ENCODE results near the gene LCE1E. TPM values are rescaled to one million over a fixed set of nuclear protein-coding genes. Genes with fewer than 3 reads are reported as not detected.

LCE1E gene
- total RNA-seq, 2 donors from 2014 or later = not detected

GRCh38 chr1:152768847-152769533 lies 17.1 kb upstream of the LCE1E start:
- no peaks in the 10 kb centered on the region for H3K9me3 Mint-ChIP-seq
- H3K27ac Mint-ChIP-seq = no peak overlapping the region
- H3K36me3 Mint-ChIP-seq = no peaks in the 10 kb centered on the region
- DNase-seq (ENCODE audit: low spot score in 2 of 2) (no peak), ATAC-seq (no peak)

- H3K36me3 Mint-ChIP-seq = peaks cover 0 to 4% of the 10 kb centered on the region in 2 donors
- no peaks in the 10 kb centered on the region for H3K9me3 Mint-ChIP-seq
- no peak overlapping the region for H3K27ac Mint-ChIP-seq
Observed at GRCh38 chr1:152770411-152770810, 15.6 kb upstream of the LCE1E start.

DNA sequence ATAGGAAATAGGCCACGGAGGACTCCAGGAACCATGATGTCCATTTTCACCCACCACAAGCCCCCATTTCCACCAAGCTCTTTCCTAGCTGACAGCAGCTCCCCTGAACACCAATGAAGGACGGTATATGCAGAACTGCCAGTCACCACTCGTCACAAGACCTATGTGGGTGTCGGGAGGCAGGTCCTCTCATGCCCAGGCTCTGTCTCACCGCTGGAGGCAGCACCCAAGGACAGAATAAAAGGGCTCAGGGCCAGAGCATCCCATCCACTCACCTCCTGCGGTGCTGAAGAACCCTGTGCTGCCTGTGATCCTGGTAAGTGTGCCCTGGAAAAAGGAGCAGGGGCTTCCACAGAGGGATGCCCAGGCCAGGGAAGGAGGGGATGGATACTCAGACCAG lies 11.2 kb upstream of the LCE1E start, which contains the start of gene LCE1F:
Gene LCE1F (plus strand): TSS at position 266 of the 400 bp plus-strand sequence. CDS start 1,232 bp downstream, outside the sequence.
- no peaks in the 10 kb centered on the region for H3K9me3 Mint-ChIP-seq
- ATAC-seq (no peak), DNase-seq (ENCODE audit: low spot score in 2 of 2) (no peak)
- H3K36me3 Mint-ChIP-seq = peaks cover 0 to 4% of the 10 kb centered on the region in 2 donors
- peak within 1 kb of the TSS in 1 of 2 donors; percentile 77 for H3K27ac Mint-ChIP-seq

More at GRCh38 chr1:152770411-152770810, 15.6 kb upstream of the LCE1E start:
- DNase-seq (ENCODE audit: low spot score in 2 of 2) (no peak), ATAC-seq (no peak)

- no peak overlapping the region for H3K27ac Mint-ChIP-seq
- peaks cover 0 to 4% of the 10 kb centered on the region in 2 donors for H3K36me3 Mint-ChIP-seq
- no peak for ATAC-seq
- DNase-seq (ENCODE audit: low spot score in 2 of 2) = no peak
- no peaks in the 10 kb centered on the region for H3K9me3 Mint-ChIP-seq
Observed at GRCh38 chr1:152776361-152776760, 9.7 kb upstream of the LCE1E start.

DNA sequence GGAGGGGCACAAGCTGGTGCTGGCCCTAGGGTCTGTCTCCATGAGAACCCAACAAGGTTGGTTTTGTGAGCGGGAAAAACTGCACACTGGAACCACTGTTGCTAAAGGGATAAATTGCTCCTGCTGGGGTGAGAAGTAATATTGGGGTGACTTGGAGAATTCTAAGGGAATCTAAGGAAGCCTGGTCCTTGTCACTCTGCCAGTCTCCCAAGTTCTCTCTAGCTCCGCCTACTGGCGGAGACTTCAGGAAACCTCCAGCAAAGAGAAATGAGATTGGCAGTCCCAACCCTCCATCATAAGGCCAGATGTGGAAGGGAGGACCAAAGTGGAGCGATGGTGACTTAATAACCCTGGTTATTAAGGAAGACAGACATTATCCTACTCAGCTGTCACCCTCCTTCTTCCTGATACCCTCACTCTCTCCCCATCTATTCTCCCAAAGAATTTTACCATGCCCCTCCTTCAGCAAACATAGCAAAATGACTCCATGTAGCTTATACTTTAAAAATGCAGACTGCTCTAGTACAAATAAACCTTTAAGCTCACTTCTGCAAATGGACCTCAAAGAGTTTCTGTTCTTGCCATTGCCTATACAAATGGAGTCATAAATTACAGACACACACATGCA lies 8.4 kb upstream of the LCE1E start:
- Mint-ChIP-seq H3K36me3 (peaks cover 0 to 4% of the 10 kb centered on the region in 2 donors), H3K27ac (no peak overlapping the region), H3K9me3 (no peaks in the 10 kb centered on the region)
- DNase-seq (ENCODE audit: low spot score in 2 of 2) (no peak), ATAC-seq (no peak)

DNA sequence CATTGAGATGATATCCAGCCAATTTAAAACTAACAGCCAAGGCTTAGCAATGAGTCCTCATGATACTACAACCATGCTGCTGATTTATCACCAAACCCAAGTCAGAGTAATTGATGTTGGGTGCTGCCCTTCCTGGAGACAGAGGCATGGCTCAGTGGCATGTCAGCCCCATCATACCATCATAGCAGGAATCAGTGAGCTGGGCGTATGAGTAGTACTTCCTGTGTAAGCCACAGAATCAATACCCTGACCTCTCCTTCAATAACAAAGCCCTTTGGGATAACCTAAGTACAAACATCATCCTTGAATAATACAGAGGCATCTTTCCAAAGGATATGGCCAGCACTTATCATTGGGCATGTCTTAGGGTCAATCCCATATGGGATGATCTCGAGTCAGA lies 3.0 kb upstream of the LCE1E start:
- DNase-seq (ENCODE audit: low spot score in 2 of 2) = no peak
- H3K9me3 Mint-ChIP-seq = no peaks in the 10 kb centered on the region
- H3K27ac Mint-ChIP-seq = no peak overlapping the region
- no peaks in the 10 kb centered on the region for H3K36me3 Mint-ChIP-seq
- no peak for ATAC-seq

GRCh38 chr1:152795686-152796085 lies 9.6 kb downstream of the LCE1E start:
- Mint-ChIP-seq H3K27ac (no peak overlapping the region), H3K36me3 (no peaks in the 10 kb centered on the region), H3K9me3 (no peaks in the 10 kb centered on the region)
- DNase-seq (ENCODE audit: low spot score in 2 of 2) (no peak), ATAC-seq (no peak)

GRCh38 chr1:152796421-152796820 lies 10.4 kb downstream of the LCE1E start, which contains the start of gene LCE1D:
Gene LCE1D, plus strand, starts transcription at chr1:152796721. Its CDS starts 1,074 bp downstream, at chr1:152797795.
- no peaks in the 10 kb centered on the region for H3K9me3 Mint-ChIP-seq

GRCh38 chr1:152801333-152801732 lies 15.3 kb downstream of the LCE1E start:
- no peaks in the 10 kb centered on the region for H3K9me3 Mint-ChIP-seq
- ATAC-seq (no peak), DNase-seq (ENCODE audit: low spot score in 2 of 2) (no peak)
- no peak overlapping the region for H3K27ac Mint-ChIP-seq
- no peaks in the 10 kb centered on the region for H3K36me3 Mint-ChIP-seq

More at GRCh38 chr1:152796421-152796820, 10.4 kb downstream of the LCE1E start, which contains the start of gene LCE1D:
- ATAC-seq (no peak), DNase-seq (ENCODE audit: low spot score in 2 of 2) (no peak)
- Mint-ChIP-seq H3K27ac (no peak within 1 kb of the TSS), H3K36me3 (no peaks in the 10 kb centered on the region)

DNA sequence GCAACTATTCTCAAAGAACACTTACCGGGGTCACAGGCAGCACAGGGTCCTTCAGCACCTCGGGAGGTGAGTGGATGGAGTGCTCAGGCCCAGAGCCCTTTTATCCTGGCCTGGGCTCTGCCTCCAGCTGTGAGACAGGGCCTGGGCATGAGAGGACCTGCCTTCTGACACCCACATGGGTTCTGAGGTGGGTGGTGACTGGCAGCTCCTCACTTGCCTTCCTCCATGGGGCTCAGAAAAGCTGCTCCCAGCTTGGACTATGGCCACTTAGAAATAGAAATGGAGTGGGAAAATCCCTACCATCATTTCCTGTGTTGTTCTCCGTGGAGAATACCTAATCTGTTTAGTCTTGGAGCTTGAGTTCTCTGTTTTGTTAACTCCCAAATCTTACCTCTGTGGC lies 20.5 kb downstream of the LCE1E start, which contains the start of gene LCE1C:
Gene LCE1C (minus strand): TSS at position 76 of the 400 bp plus-strand sequence. CDS start 1,173 bp downstream, outside the sequence.
- Mint-ChIP-seq H3K9me3 (no peaks in the 10 kb centered on the region), H3K27ac (no peak within 1 kb of the TSS), H3K36me3 (no peaks in the 10 kb centered on the region)
- ATAC-seq (no peak), DNase-seq (ENCODE audit: low spot score in 2 of 2) (no peak)

DNA sequence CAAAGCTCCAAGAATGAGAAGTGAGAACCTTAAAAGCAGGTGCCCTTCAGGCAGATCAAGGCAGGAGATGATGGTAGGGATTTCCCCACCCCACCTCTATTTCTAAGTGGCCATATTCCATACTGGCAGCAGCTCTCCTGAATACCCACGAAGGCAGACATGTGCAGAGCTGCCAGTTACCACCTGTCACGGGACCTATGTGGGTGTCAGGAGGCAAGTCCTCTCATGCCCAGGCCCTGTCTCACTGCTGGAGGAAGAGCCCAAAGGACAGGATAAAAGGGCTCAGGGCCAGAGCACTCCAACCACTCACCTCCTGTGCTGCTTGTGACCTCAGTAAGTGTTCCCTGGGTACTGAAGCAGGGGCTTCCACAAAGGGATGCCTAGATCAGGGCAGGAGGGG lies 25.0 kb downstream of the LCE1E start:
- Mint-ChIP-seq H3K36me3 (no peaks in the 10 kb centered on the region), H3K9me3 (no peaks in the 10 kb centered on the region), H3K27ac (no peak overlapping the region)
- ATAC-seq = no peak
- DNase-seq (ENCODE audit: low spot score in 2 of 2) = no peak

DNA sequence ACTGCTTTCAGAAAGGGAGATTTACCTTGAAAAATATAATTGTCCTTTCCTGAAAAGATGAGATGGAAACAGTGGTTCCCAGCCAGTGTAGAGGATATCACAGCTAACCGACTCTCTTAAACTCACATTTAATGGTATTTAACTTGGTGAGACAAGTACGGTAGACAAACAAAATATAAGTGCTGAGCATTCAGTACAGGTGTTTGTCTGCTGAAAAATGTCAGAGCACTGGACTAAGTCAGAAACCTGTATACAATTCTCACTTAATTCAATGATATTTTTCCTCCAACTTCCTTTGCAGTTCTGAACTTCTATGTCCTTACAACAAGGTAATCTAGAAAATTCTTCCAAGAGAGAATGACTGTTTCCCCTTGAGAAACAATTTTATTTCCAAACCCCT lies 25.6 kb downstream of the LCE1E start, which contains the start of gene LCE1B:
Gene LCE1B (plus strand): TSS at position 301 of the 400 bp plus-strand sequence. CDS start 476 bp downstream, outside the sequence.
- H3K9me3 Mint-ChIP-seq = no peaks in the 10 kb centered on the region
- no peak for ATAC-seq

DNA sequence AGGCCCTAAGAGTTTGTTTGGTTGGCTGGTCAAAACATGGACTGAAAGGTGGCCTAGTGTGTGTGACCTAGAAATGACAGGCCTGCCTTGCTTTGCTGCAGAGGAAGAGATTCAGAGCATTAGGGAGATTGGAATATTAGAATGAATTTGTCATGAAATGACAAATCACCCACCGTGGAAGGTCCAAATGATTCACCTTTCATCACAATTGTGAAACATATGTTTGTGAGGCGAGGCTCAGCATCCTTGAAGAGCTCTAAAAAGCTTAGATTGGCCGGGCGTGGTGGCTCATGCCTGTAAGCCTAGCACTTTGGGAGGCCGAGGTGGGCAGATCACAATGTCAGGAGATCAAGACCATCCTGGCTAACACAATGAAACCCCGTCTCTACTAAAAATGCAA lies 31.3 kb downstream of the LCE1E start:
- no peak for DNase-seq (ENCODE audit: low spot score in 2 of 2)
- no peaks in the 10 kb centered on the region for H3K36me3 Mint-ChIP-seq
- H3K27ac Mint-ChIP-seq = no peak overlapping the region
- ATAC-seq = no peak
- H3K9me3 Mint-ChIP-seq = no peaks in the 10 kb centered on the region

More for the DNA sequence above, 25.6 kb downstream of the LCE1E start, which contains the start of gene LCE1B:
- H3K27ac Mint-ChIP-seq = peak within 1 kb of the TSS in 1 of 2 donors; percentile 11
- no peak for DNase-seq (ENCODE audit: low spot score in 2 of 2)
- no peaks in the 10 kb centered on the region for H3K36me3 Mint-ChIP-seq

- no peaks in the 10 kb centered on the region for H3K36me3 Mint-ChIP-seq
- H3K9me3 Mint-ChIP-seq = no peaks in the 10 kb centered on the region
- H3K27ac Mint-ChIP-seq = no peak overlapping the region
- ATAC-seq = no peak
- no peak for DNase-seq (ENCODE audit: low spot score in 2 of 2)
Observed at GRCh38 chr1:152823294-152823693, 37.2 kb downstream of the LCE1E start.

- ATAC-seq (no peak), DNase-seq (ENCODE audit: low spot score in 2 of 2) (no peak)
- no peaks in the 10 kb centered on the region for H3K9me3 Mint-ChIP-seq
- H3K27ac Mint-ChIP-seq = no peak overlapping the region
- no peaks in the 10 kb centered on the region for H3K36me3 Mint-ChIP-seq
Observed at GRCh38 chr1:152824964-152825363, 38.9 kb downstream of the LCE1E start.

DNA sequence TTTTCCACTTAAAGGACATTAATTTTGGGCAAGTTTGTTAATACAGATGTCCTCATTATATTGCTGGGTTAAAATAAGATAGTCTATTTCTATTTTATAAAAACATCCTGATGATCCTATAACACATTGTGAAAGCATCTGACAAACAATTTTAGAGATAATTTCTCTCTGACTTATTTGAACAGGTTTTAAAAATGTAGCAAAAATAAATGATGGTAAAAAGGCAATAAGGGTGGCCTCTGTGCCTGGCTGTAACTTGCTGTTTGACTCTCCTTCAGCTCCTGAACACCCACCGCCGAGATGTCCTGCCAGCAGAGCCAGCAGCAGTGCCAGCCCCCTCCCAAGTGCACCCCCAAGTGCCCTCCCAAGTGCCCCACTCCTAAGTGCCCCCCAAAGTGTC lies 41.1 kb downstream of the LCE1E start, which contains the start of gene LCE1A:
Gene LCE1A (plus strand): TSS at position 301 of the 400 bp plus-strand sequence. CDS start 0 bp downstream, at position 301.
- no peak within 1 kb of the TSS for H3K27ac Mint-ChIP-seq
- no peaks in the 10 kb centered on the region for H3K36me3 Mint-ChIP-seq
- DNase-seq (ENCODE audit: low spot score in 2 of 2) (no peak), ATAC-seq (no peak)
- no peaks in the 10 kb centered on the region for H3K9me3 Mint-ChIP-seq

DNA sequence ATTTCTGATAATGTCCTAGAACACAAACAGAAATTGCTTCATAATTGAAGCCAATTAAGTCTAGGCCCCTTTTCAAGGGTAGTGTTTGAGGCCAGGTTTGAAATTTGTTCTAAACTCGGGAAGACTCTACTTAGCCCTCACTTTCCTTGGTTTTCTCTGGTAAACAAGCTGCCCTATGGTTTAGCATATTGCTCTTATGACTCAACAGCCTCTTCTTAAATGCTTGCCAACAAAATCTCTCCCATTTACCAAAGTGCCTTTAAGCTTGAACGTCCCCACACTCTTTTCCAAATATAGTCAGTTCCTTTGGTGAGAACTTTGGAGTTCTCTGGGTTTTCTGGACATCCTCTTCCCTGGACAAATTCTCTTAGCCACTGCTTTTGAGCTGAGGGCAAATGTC lies 50.8 kb downstream of the LCE1E start:
- H3K9me3 Mint-ChIP-seq = no peaks in the 10 kb centered on the region
- no peak overlapping the region for H3K27ac Mint-ChIP-seq
- H3K36me3 Mint-ChIP-seq = no peaks in the 10 kb centered on the region
- DNase-seq (ENCODE audit: low spot score in 2 of 2) (no peak), ATAC-seq (no peak)

Measured in activated naive CD4-positive, alpha-beta T cell treated with anti-CD3 and anti-CD28 coated beads, Interleukin-2, amount 50 U/mL, for 72 hours (primary cell).